K562 (cell line): Measurements from ENCODE around the gene NPAS3. TPM values are rescaled to one million over a fixed set of nuclear protein-coding genes. Genes with fewer than 3 reads are reported as not detected.

Experiments used
- ATAC-seq: fragments of 200-7000 bp; cut with Tn5 transposase; 3 replicates; pipeline ENCODE4 v1.9.1; 2020; ENCODE audit warnings: moderate library complexity
- BruUV-seq: library from RNA; stranded (reverse); fragments of 400-500 nt; replicated peaks from 2 replicates; lab custom pipeline; 2021; lab: Mats Ljungman, UMichigan
- CTCF ChIA-PET: fragments of 300-600 bp; formaldehyde crosslinking; extraction: SDS; loops from one replicate; lab custom pipeline; 2021; ENCODE audit warnings: low intra/inter-chr PET ratio; lab: Yijun Ruan, JAX
- POLR2A ChIA-PET: fragments of 300-600, 350-650 bp; sonication (Branson Sonifier 250); formaldehyde crosslinking; extraction: SDS; loops from one replicate; lab custom pipeline; 2021; ENCODE audit warnings: antibody characterized with exemption, inconsistent platforms; lab: Yijun Ruan, JAX
- DNase-seq, 4 experiments: peaks; one replicate each; pipeline versions ENCODE4 v3.0.0 to v3.0.0-alpha.2; 2011 to 2018; ENCODE audit warnings: low spot score in 3 of 4, mixed read lengths in 3 of 4; ENCODE audit errors: extremely low read depth in 1 of 4
- FAIRE-seq: peaks from 2 replicates; lab custom pipeline; 2011; peaks lifted over from hg19 to GRCh38; lab: Jason Lieb, UNC
- H2AFZ ChIP-seq: 2 replicates; pipeline ENCODE4 v1.6.0; 2011; ENCODE audit warnings: low read depth, low read length, control low read depth, inconsistent platforms
- H3K27ac ChIP-seq: fragments of 200-600 bp; 3 replicates; pipeline ENCODE4 v1.8.0; 2011; ENCODE audit warnings: low read depth, mild to moderate bottlenecking, control low read depth, inconsistent platforms, low read length, moderate library complexity, mixed read lengths; ENCODE audit errors: extremely low read depth
- H3K27me3 ChIP-seq, 2 experiments: fragments of 300-600 bp in 1 of 2; 2 replicates in 1 of 2; 3 replicates in 1 of 2; pipeline versions ENCODE4 v1.6.0 to v1.8.0; 2011; ENCODE audit warnings: inconsistent platforms in 2 of 2, low read length in 2 of 2, mild to moderate bottlenecking in 1 of 2, mixed read lengths in 1 of 2, moderate library complexity in 1 of 2; ENCODE audit not compliant: control insufficient read depth in 2 of 2, insufficient read depth in 2 of 2
- H3K36me3 ChIP-seq: fragments of 300-600 bp; 3 replicates; pipeline ENCODE4 v1.8.0; 2011; ENCODE audit warnings: mild to moderate bottlenecking, low read length, inconsistent platforms; ENCODE audit not compliant: control insufficient read depth, insufficient read depth
- H3K4me1 ChIP-seq, 2 experiments: fragments of 200-600 bp in 1 of 2; replicated peaks in 1 of 2; 2 replicates in 1 of 2; 3 replicates in 1 of 2; pipeline versions ENCODE4 v1.5.1 to v1.8.0; 2011; ENCODE audit warnings: inconsistent platforms in 2 of 2, low read length in 2 of 2, mild to moderate bottlenecking in 1 of 2, mixed read lengths in 1 of 2, moderate library complexity in 1 of 2; ENCODE audit not compliant: control insufficient read depth in 2 of 2, insufficient read depth in 2 of 2
- H3K4me2 ChIP-seq: 2 replicates; pipeline ENCODE4 v1.6.1; 2011; ENCODE audit warnings: low read length, control low read depth, inconsistent platforms, mixed read lengths; ENCODE audit not compliant: insufficient read depth
- H3K4me3 ChIP-seq: fragments of 200-600 bp; sonication (generic), shearing (Covaris generic); 2 replicates; pipeline ENCODE4 v1.5.1; 2016; ENCODE audit warnings: control low read depth, inconsistent platforms
- H3K79me2 ChIP-seq: fragments of 200-600 bp; 3 replicates; pipeline ENCODE4 v1.8.0; 2011; ENCODE audit warnings: low read length, inconsistent platforms; ENCODE audit not compliant: control insufficient read depth, insufficient read depth
- H3K9ac ChIP-seq, 2 experiments: 2 replicates each; pipeline versions ENCODE4 v1.6.0 to v1.6.1; 2011; ENCODE audit warnings: low read depth in 2 of 2, low read length in 2 of 2, control low read depth in 1 of 2, inconsistent platforms in 1 of 2, mild to moderate bottlenecking in 1 of 2, mixed read lengths in 1 of 2; ENCODE audit not compliant: insufficient read depth in 1 of 2
- H3K9me1 ChIP-seq: one replicate; pipeline ENCODE4 v1.6.0; 2011; ENCODE audit warnings: inconsistent platforms, mild to moderate bottlenecking, low read length, moderate library complexity; ENCODE audit not compliant: control insufficient read depth, insufficient read depth
- H3K9me3 ChIP-seq: replicated peaks from 2 replicates; pipeline ENCODE4 v1.5.1; 2011; ENCODE audit warnings: low read depth, low read length, inconsistent platforms; ENCODE audit not compliant: control insufficient read depth, insufficient read depth
- H4K20me1 ChIP-seq: replicated peaks from 2 replicates; pipeline ENCODE4 v1.6.1; 2011; ENCODE audit warnings: low read length, inconsistent platforms, mixed read lengths; ENCODE audit not compliant: control insufficient read depth, insufficient read depth
- CEBPG ChIP-seq, 3 experiments: fragments of 200-800 bp in 1 of 3; sonication (Bioruptor generic) in 1 of 3; sonication (generic) in 1 of 3; formaldehyde crosslinking in 1 of 3; IDR thresholded peaks in 2 of 3; conservative IDR thresholded peaks in 1 of 3; 2 replicates each; pipeline versions ENCODE4 v1.6.1 to v1.8.0; 2016 to 2022; ENCODE audit warnings: missing compliant biosample characterization in 2 of 3, missing genetic modification characterization in 2 of 3, mild to moderate bottlenecking in 1 of 3, missing genetic modification reagents in 1 of 3
- ZSCAN29 ChIP-seq: fragments of 450-650 bp; IDR thresholded peaks from 2 replicates; pipeline ENCODE4 v1.6.1; 2017
- WGBS: fragments of 100-300 bp; shearing (Covaris generic); methylation state at CpG from one replicate; pipeline ENCODE4 v1.1.6; 2016; ENCODE audit warnings: low coverage, mixed read lengths; ENCODE audit not compliant: insufficient coverage; ENCODE audit errors: missing lambda C conversion rate; 5-methylcytosine and 5-hydroxymethylcytosine counted together
- in situ Hi-C: fragments of 300-500 bp; cut with MboI; formaldehyde crosslinking; loops from 4 replicates; pipeline ENCODE4 v1.15.0; 2018; ENCODE audit warnings: inconsistent platforms, mixed read lengths
- intact Hi-C: fragments of 100-400 bp; cut with micrococcal nuclease; formaldehyde crosslinking; loops from 2 replicates; pipeline ENCODE4 v1.14.2; 2022
- polyA plus RNA-seq, 8 experiments: library from polyadenylated mRNA; depleted of rRNA in 4 of 8; stranded (reverse) in 5 of 8; unstranded in 3 of 8; fragments of >200 nt; fragmentation: Nextera tagmentation in 2 of 8; fragmentation: Illumina TruSeq in 1 of 8; extraction: Ambion mirVana in 2 of 8; extraction: Trizol in 1 of 8; gene quantifications; 2 replicates each; pipeline versions ENCODE4 v1.2.1 to v1.2.3, GENCODE V29; 2011 to 2014; ENCODE audit warnings: inconsistent platforms in 1 of 8, missing spikeins in 1 of 8
- total RNA-seq, 7 experiments: library from RNA; depleted of rRNA in 6 of 7; stranded (reverse); fragments of >200 nt in 6 of 7; fragmentation: Illumina TruSeq in 2 of 7; extraction: Trizol in 2 of 7; gene quantifications; 2 replicates each; pipeline versions ENCODE4 v1.2.1 to v1.2.3, GENCODE V29; 2011 to 2021; ENCODE audit warnings: low replicate concordance in 1 of 7
- TF ChIP-seq, protein P1 (sequence below), 2 experiments: fragments of 450-650 bp in 1 of 2; sonication (generic) in 1 of 2; formaldehyde crosslinking in 1 of 2; IDR thresholded peaks in 1 of 2; conservative IDR thresholded peaks in 1 of 2; 2 replicates each; pipeline versions ENCODE4 v1.6.1 to v1.8.1; 2016 to 2023; ENCODE audit warnings: mild to moderate bottlenecking in 2 of 2, moderate library complexity in 2 of 2, inconsistent platforms in 1 of 2, missing genetic modification reagents in 1 of 2

The NPAS3 gene
- total and polyA plus RNA-seq, 9 of the 15 experiments (the other 6 are each of a cell fraction or from before 2014, with no cell fraction given): 0.04 TPM; not detected in 8

DNA sequence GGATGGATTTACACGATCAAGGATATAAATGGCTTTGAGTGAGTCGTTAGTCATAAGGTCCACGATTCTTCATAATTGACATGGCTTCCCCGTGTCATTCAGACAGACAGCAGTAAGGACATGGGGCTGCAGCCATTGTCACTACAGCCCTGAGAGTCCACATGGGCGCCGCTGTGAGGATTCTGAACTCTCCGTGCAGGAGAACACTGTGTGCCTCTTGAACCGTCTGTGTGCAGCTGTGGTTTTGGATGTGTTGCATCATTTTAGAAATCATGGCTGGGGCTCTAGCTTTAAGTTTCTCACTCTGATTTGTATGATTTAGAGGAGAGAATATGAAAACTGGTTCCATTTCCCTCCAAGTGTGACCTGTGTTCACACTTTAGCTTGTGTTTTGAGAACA, 47.2 kb downstream of the NPAS3 start:
- no peaks in the 10 kb centered on the region for H3K79me2 ChIP-seq
- peak; percentile 64 for ATAC-seq
- CTCF ChIA-PET: no interaction called here
- TF ChIP-seq, protein P1, sequence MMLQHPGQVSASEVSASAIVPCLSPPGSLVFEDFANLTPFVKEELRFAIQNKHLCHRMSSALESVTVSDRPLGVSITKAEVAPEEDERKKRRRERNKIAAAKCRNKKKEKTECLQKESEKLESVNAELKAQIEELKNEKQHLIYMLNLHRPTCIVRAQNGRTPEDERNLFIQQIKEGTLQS (IDR thresholded peaks at IDR 0.05): peak; percentile 53
- TF ChIP-seq, protein P1 (CRISPR knock-in tag; conservative IDR thresholded peaks at IDR 0.05): no peak
- TF ChIP-seq ZSCAN29 (no peak), CEBPG (CRISPR knock-in tag; IDR thresholded peaks at IDR 0.05) (no peak), CEBPG (tag; conservative IDR thresholded peaks at IDR 0.05 in 1 of 2, IDR thresholded peaks at IDR 0.05 in 1 of 2) (peak; percentile 22; a peak in 1 of 4 replicates)
- TF ChIP-seq, all 486 proteins: peak for 2
- intact Hi-C loops: no loop called here
- Histone ChIP-seq H3K4me3 (no peak overlapping the region), H3K36me3 (no peaks in the 10 kb centered on the region), H2AFZ (no peak overlapping the region), H3K9me1 (no peaks in the 10 kb centered on the region), H3K27ac (no peak overlapping the region), H3K9me3 (no peaks in the 10 kb centered on the region), H3K9ac (no peak overlapping the region), H3K4me2 (no peak overlapping the region), H4K20me1 (no peaks in the 10 kb centered on the region), H3K4me1 (no peaks in the 10 kb centered on the region), H3K27me3 (no peaks in the 10 kb centered on the region)
- in situ Hi-C loops: no loop called here
- WGBS: 0% methylated on average over 8 of the region's 8 CpGs
- DNase-seq: no peak
- no TSS peak for BruUV-seq
- POLR2A ChIA-PET: no interaction called here
- FAIRE-seq: no peak
